HG02885 (cell line): ENCODE data around the gene ERBB2.

Experiments used
- ATAC-seq: cut with Tn5 transposase; IDR thresholded peaks from one replicate; pipeline ENCODE4 v1.9.1; 2021; ENCODE audit warnings: mild to moderate bottlenecking; ENCODE audit not compliant: unreplicated experiment, poor library complexity

ERBB2 gene

DNA sequence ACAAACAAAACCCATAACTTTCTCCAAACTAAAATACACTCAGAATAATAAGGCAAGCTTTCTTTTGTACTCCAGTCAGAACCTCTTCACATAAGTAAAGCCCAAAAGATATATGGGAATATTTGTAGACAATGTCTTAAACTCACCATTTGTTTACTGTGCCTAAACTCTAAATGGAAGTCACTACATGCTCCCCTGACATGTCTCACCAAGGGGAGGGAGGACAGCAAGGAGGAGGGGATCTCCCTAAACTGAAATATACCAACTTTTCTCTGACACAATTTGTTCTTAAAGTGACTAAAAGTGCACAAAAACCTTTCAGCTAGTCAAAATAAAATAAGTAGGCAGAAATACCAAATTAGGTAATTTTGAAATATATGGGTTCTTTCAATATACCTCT lies 76.4 kb downstream of the ERBB2 start:
- no peak for ATAC-seq

DNA sequence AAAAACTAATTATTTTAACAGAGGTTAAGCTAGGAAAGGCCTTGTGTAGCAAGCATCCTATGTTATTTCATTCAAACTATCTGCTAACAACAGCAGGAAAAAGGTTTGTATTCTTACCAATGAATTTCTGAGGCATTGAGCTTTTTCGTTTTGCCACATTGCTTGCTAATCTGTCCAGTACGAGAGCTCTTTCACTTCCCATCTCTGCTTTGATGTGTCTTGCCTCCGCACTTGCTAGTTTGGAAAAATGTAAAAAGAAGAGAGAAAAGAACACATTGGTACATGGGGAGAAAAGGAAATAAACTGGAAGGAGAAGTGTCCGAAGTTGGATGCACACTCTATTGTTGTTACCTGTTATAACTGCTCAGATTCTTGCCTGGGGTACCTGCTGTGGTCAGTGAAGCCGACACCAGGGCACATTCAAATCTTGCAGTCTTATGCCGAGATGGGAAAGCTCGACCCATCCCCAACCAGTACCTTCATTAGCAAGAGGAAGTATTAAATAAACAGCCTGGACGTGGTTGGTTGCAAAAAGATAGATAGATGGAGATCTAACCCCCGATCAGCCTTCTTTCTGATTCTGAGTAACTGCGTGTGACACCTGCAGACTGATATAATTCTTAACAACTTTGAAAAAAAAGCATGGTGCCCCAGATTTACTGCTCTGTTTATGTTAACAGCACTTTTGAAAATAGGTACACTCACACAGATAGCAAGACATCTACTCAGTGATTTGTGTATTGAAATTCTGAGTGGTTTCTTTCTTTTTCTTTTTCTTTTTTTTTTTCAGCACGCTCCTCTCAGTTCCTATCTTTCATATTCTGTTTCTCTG lies 77.9 kb downstream of the ERBB2 start:
- peak; percentile 53 for ATAC-seq
